ENCODE data around the gene MSN.

Gene MSN

DNA sequence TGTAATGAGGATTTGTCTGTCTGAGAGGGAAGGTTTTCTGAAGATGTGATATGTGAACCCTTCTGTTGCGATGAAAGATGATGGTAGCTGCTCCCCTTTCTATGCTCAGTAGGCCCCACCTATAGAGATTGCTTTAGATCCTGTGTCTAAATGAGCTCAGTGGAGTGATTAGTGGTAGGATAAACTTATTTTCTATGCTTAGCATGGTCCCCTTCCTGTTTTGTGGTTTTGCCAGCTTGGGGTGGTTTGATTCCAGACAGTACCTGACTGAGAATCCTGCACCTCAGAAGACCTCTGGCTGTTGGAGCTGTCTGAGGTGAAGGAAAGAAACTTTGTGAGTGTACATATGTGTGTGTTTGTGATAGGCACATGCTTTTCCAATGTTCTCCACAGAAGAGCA lies 17.7 kb downstream of the MSN start:
- DNase-seq (ENCODE audit: low read depth, low spot score), result no peak
- TF ChIP-seq EZH2 (IDR thresholded peaks at IDR 0.05), result no peak
- no peak for TF ChIP-seq FOXP2 (optimal IDR thresholded peaks at IDR 0.05; ENCODE audit: control extremely low read depth, extremely low read length, insufficient read depth)
- no peak for TF ChIP-seq POLR2AphosphoS5 (IDR thresholded peaks at IDR 0.05; ENCODE audit: borderline replicate concordance, low read depth, low read length)
- Histone ChIP-seq H3K4me3 (no peak overlapping the region), H3K27ac (no peak overlapping the region), H3K9me3 (ENCODE audit: low read depth, low read length) (no peaks in the 10 kb centered on the region), H3K9ac (ENCODE audit: insufficient read length) (no peak overlapping the region), H3K36me3 (ENCODE audit: insufficient read depth, low read length) (no peaks in the 10 kb centered on the region)

DNA sequence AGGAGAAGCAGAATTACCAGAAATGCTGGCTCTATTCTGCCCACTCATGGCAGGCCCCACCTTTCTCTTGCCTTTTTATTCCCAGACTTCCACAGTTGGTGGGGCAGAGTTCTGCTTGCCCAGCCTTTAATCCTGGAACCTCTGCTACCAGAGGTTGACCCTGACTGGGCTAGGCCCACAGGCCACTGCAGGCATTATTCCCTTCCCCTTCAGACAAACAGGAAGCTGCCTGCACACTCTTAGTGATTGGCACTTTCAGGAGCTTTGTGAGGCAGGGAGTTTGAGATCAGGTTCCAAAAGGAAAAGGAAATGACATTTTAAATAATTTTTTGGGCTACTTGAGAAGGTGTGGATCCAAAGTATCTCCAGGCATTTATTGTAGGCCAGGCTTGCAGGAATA lies 18.8 kb downstream of the MSN start:
- Histone ChIP-seq H3K9ac (ENCODE audit: insufficient read length) (no peak overlapping the region), H3K9me3 (ENCODE audit: low read depth, low read length) (no peaks in the 10 kb centered on the region), H3K36me3 (ENCODE audit: insufficient read depth, low read length) (no peaks in the 10 kb centered on the region), H3K27ac (no peak overlapping the region), H3K4me3 (no peak overlapping the region)
- no peak for DNase-seq (ENCODE audit: low read depth, low spot score)
- TF ChIP-seq EZH2 (IDR thresholded peaks at IDR 0.05) (no peak), FOXP2 (optimal IDR thresholded peaks at IDR 0.05; ENCODE audit: control extremely low read depth, extremely low read length, insufficient read depth) (no peak), POLR2AphosphoS5 (IDR thresholded peaks at IDR 0.05; ENCODE audit: borderline replicate concordance, low read depth, low read length) (no peak)

- DNase-seq (ENCODE audit: low read depth, low spot score), result no peak
- no peaks in the 10 kb centered on the region for H3K9me3 ChIP-seq (ENCODE audit: low read depth, low read length)
- H3K4me3 ChIP-seq, result no peak overlapping the region
- H3K27ac ChIP-seq, result no peak overlapping the region
- no peak for TF ChIP-seq EZH2 (IDR thresholded peaks at IDR 0.05)
- TF ChIP-seq POLR2AphosphoS5 (IDR thresholded peaks at IDR 0.05; ENCODE audit: borderline replicate concordance, low read depth, low read length), result no peak
- no peak for TF ChIP-seq FOXP2 (optimal IDR thresholded peaks at IDR 0.05; ENCODE audit: control extremely low read depth, extremely low read length, insufficient read depth)
- no peaks in the 10 kb centered on the region for H3K36me3 ChIP-seq (ENCODE audit: insufficient read depth, low read length)
- no peak overlapping the region for H3K9ac ChIP-seq (ENCODE audit: insufficient read length)
Measured at GRCh38 chrX:65687367-65687766, 19.9 kb downstream of the MSN start.

GRCh38 chrX:65688403-65688871 lies 21.0 kb downstream of the MSN start:
- no peak overlapping the region for H3K27ac ChIP-seq
- no peak for DNase-seq (ENCODE audit: low read depth, low spot score)
- TF ChIP-seq POLR2AphosphoS5 (IDR thresholded peaks at IDR 0.05; ENCODE audit: borderline replicate concordance, low read depth, low read length), result no peak
- TF ChIP-seq EZH2 (IDR thresholded peaks at IDR 0.05), result no peak
- no peak for TF ChIP-seq FOXP2 (optimal IDR thresholded peaks at IDR 0.05; ENCODE audit: control extremely low read depth, extremely low read length, insufficient read depth)

DNA sequence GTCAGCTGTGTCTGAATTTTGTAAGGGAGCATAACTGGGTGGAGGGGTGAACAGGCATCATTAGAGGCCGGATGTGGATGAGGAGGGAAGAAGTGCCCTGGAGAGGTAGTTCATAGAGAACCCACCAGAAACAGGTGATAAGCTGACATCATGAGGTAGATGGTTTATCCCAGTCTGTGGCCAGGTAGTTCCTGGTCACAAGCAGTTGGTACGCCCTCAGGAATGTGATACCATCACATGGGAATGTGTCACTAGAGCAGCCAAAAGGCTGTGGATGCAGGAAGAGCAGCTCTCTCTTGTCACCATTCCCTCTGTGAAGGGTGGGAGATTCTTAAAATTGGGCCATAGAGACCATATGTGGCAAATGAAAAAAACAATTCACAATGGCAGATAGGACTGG lies 21.9 kb downstream of the MSN start:
- TF ChIP-seq POLR2AphosphoS5 (IDR thresholded peaks at IDR 0.05; ENCODE audit: borderline replicate concordance, low read depth, low read length) (no peak), EZH2 (IDR thresholded peaks at IDR 0.05) (no peak), FOXP2 (optimal IDR thresholded peaks at IDR 0.05; ENCODE audit: control extremely low read depth, extremely low read length, insufficient read depth) (no peak)
- Histone ChIP-seq H3K27ac (no peak overlapping the region), H3K9ac (ENCODE audit: insufficient read length) (no peak overlapping the region), H3K36me3 (ENCODE audit: insufficient read depth, low read length) (no peaks in the 10 kb centered on the region), H3K4me3 (no peak overlapping the region), H3K9me3 (ENCODE audit: low read depth, low read length) (no peaks in the 10 kb centered on the region)
- no peak for DNase-seq (ENCODE audit: low read depth, low spot score)

More at GRCh38 chrX:65688403-65688871, 21.0 kb downstream of the MSN start:
- Histone ChIP-seq H3K4me3 (no peak overlapping the region), H3K36me3 (ENCODE audit: insufficient read depth, low read length) (no peaks in the 10 kb centered on the region), H3K9ac (ENCODE audit: insufficient read length) (no peak overlapping the region), H3K9me3 (ENCODE audit: low read depth, low read length) (no peaks in the 10 kb centered on the region)

DNA sequence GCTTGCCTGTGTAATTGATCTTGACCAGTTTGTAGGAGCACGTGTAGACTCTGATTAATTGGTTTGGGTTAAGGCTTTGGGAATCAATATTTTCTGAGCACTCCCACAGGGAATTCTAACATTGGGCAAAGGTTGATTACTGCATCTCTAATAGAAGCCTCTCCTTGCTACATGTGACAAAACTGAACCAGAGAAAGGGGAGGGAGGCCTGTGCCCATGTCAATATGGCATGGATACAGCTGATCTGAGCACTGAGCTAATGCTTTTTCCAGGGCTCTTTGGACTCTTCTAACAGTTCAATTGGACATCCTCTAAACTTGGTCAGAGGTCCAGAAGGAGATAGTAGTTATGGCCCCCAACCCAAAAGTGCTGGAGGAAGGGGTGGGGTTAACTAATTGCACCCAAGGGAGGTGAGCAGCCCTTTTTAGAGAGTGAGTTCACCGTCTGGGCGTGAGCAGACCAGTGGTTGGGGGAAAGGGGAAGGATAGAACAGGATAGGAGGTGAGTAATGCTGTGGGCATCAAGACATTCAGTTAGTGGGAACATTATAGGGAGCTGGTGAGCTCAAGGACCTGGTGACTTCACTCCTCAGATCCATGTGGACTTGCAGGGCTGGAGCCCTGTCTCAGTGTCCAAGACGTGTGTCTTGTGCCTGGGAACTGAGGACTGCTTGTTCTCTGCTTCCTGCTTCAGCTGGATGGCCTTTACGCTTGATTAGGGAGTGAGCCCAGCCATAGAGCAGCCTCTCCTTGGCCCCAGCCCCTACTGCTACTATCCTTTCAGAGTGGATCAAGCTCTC lies 22.8 kb downstream of the MSN start:
- Histone ChIP-seq H3K9me3 (ENCODE audit: low read depth, low read length) (no peaks in the 10 kb centered on the region), H3K4me3 (no peak overlapping the region), H3K9ac (ENCODE audit: insufficient read length) (no peak overlapping the region), H3K27ac (no peak overlapping the region), H3K36me3 (ENCODE audit: insufficient read depth, low read length) (no peaks in the 10 kb centered on the region)
- no peak for DNase-seq (ENCODE audit: low read depth, low spot score)
- TF ChIP-seq POLR2AphosphoS5 (IDR thresholded peaks at IDR 0.05; ENCODE audit: borderline replicate concordance, low read depth, low read length), result no peak
- TF ChIP-seq FOXP2 (optimal IDR thresholded peaks at IDR 0.05; ENCODE audit: control extremely low read depth, extremely low read length, insufficient read depth), result no peak
- TF ChIP-seq EZH2 (IDR thresholded peaks at IDR 0.05), result no peak

GRCh38 chrX:65695849-65696449 lies 28.5 kb downstream of the MSN start:
- Histone ChIP-seq H3K36me3 (ENCODE audit: insufficient read depth, low read length) (no peaks in the 10 kb centered on the region), H3K9me3 (ENCODE audit: low read depth, low read length) (no peaks in the 10 kb centered on the region), H3K27ac (peak overlapping the region; percentile 36; the same call in 1 of the 2 replicates), H3K4me3 (no peak overlapping the region), H3K9ac (ENCODE audit: insufficient read length) (no peak overlapping the region)
- DNase-seq (ENCODE audit: low read depth, low spot score), result no peak
- TF ChIP-seq POLR2AphosphoS5 (IDR thresholded peaks at IDR 0.05; ENCODE audit: borderline replicate concordance, low read depth, low read length) (no peak), EZH2 (IDR thresholded peaks at IDR 0.05) (no peak), FOXP2 (optimal IDR thresholded peaks at IDR 0.05; ENCODE audit: control extremely low read depth, extremely low read length, insufficient read depth) (no peak)

DNA sequence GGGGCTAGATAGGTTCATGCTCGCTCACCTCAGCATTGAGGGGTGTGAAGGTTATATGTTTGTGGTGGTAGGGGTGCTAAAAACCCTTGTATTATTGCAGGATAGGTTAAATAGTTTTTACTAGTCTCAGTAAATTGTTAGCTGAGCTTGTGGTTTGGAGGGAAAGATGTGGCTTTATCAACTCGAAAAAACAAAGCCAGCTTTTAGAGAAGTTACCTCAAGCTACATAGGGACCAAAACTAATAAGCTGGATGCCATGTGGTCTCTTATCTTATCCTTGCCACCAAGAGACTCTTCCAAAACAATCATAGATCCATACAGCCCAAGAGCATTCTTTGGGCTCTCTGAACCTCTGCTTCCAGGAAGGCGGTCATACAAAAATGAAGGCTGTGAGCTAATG lies 29.2 kb downstream of the MSN start:
- Histone ChIP-seq H3K27ac (no peak overlapping the region), H3K36me3 (ENCODE audit: insufficient read depth, low read length) (peaks cover 2% of the 10 kb centered on the region; the same call in 1 of the 2 replicates), H3K9me3 (ENCODE audit: low read depth, low read length) (no peaks in the 10 kb centered on the region), H3K9ac (ENCODE audit: insufficient read length) (no peak overlapping the region), H3K4me3 (no peak overlapping the region)
- no peak for DNase-seq (ENCODE audit: low read depth, low spot score)
- TF ChIP-seq FOXP2 (optimal IDR thresholded peaks at IDR 0.05; ENCODE audit: control extremely low read depth, extremely low read length, insufficient read depth) (no peak), EZH2 (IDR thresholded peaks at IDR 0.05) (no peak), POLR2AphosphoS5 (IDR thresholded peaks at IDR 0.05; ENCODE audit: borderline replicate concordance, low read depth, low read length) (no peak)
